AG09319 (cell line): ENCODE measurements around the gene KHDRBS1.

Experiments
- DNase-seq: peaks from one replicate; pipeline ENCODE4 v3.0.0-alpha.2; 2010; ENCODE audit warnings: low read depth; ENCODE audit errors: extremely low read depth
- TF ChIP-seq, protein P1 (sequence below): IDR thresholded peaks from 2 replicates; pipeline ENCODE4 v1.5.1; 2011; ENCODE audit warnings: low read depth, mild to moderate bottlenecking, inconsistent platforms, low read length, moderate library complexity

Gene KHDRBS1

GRCh38 chr1:31981456-31981839 lies 32.2 kb upstream of the KHDRBS1 start:
- TF ChIP-seq, protein P1, sequence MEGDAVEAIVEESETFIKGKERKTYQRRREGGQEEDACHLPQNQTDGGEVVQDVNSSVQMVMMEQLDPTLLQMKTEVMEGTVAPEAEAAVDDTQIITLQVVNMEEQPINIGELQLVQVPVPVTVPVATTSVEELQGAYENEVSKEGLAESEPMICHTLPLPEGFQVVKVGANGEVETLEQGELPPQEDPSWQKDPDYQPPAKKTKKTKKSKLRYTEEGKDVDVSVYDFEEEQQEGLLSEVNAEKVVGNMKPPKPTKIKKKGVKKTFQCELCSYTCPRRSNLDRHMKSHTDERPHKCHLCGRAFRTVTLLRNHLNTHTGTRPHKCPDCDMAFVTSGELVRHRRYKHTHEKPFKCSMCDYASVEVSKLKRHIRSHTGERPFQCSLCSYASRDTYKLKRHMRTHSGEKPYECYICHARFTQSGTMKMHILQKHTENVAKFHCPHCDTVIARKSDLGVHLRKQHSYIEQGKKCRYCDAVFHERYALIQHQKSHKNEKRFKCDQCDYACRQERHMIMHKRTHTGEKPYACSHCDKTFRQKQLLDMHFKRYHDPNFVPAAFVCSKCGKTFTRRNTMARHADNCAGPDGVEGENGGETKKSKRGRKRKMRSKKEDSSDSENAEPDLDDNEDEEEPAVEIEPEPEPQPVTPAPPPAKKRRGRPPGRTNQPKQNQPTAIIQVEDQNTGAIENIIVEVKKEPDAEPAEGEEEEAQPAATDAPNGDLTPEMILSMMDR, result no peak
- no peak for DNase-seq

DNA sequence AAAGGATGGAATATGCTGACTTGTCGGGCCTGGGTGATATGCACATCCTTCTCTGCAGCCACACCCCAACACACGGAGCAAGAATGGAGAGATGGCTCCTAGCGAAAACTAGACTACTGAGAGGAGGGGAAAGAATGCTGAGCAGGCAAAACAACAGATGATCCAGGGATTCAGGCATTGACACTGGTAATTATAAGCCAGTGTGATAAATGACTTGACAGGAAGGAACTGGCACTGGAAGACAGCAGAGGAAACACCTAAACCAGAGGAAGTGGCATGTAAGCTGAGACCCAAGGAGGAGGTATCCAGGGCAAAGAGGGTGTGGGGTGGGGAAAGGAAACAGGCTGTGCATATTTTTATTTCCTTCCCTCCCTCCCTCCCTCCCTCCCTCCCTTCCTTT lies 31.7 kb upstream of the KHDRBS1 start:
- DNase-seq, result no peak

DNA sequence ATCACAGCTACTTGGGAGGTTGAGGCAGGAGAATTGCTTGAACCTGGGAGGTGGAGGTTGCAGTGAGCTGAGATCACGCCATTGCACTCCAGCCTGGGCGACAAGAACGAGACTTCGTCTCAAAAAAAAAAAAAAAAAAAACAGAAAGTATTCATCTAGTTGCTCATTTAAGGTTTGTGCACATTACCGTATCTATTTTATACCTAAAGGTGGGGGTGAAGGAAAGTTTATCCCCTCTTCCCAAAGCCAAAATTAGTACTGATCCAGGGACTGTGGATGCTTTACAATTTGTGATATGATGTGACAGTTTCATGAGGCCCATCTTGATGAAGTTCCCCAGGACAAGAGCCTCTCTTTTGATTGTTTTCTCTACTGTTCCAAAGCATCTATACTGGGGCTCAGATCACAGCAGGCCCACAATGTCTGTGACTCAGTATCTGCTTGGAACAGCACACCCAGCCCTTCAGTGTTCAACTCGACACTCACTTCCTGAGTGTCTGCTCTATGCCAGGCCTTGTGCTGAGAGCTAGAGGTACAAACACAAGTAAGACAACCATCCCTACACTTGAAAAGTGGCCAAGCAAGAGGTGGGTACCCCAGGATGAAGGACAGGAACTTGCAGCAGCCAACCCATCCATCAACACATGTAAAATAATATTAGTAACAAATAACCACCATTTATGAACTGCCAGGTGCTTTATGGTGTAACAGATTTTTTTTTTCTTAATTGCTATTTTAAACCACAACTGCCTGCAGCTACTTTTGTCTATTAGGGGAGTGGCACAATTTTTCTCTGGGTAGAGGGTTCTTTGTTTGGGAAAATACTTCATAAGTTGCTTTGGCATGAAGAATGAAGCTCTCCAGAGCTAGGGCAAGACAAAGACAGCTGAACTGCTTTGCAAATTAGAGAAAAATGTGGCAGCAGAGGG lies 29.0 kb upstream of the KHDRBS1 start:
- TF ChIP-seq, protein P1, result no peak

More for the DNA sequence above, 31.7 kb upstream of the KHDRBS1 start:
- TF ChIP-seq, protein P1, result no peak

DNA sequence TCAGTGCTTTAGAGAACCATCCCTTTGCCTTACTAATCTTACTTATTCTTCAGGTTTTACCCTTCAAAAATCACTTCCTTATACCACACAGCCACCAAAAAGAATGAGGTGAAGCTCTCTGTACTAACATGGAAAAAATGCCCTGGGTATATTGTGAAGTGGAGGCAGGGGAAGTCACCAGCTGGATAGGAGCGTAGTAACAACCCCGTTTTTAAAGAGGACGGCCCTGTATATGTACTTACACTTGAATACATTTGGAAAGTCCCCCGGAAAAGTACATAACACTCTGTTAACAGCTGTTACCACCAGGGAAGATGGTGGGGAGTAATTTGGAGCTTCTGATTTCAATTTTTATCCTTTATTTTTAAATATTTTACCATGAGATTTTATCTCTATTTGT lies 28.2 kb upstream of the KHDRBS1 start:
- no peak for DNase-seq
- TF ChIP-seq, protein P1, result no peak

More for the DNA sequence above, 29.0 kb upstream of the KHDRBS1 start:
- no peak for DNase-seq

GRCh38 chr1:31987135-31987619 lies 26.5 kb upstream of the KHDRBS1 start:
- no peak for DNase-seq

DNA sequence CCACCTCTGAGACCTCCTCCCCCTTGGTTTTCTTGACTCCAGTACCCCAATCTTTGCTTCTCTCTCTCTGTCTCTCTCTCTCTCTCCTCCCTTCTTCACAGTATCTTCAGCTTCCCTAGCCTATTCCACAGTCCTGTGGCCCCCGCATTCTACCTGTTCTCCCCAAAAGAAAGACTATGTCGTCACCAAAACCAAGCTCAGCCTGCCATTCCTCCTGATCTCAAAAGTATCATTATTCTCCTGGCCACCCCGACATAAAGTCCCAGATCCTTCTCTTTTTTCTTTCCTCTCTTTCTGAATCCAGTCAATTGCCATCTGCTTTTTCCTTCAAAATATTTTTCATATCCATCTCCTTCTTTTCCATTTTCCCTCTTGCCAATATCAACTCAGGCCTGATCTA lies 23.7 kb upstream of the KHDRBS1 start:
- no peak for DNase-seq
- TF ChIP-seq, protein P1, result no peak

More at GRCh38 chr1:31987135-31987619, 26.5 kb upstream of the KHDRBS1 start:
- TF ChIP-seq, protein P1, result no peak

- TF ChIP-seq, protein P1, result no peak
- DNase-seq, result no peak
These were observed 22.5 kb upstream of the KHDRBS1 start for GRCh38 chr1:31991182-31991581.
